ENCODE data around the gene ADAMTS14. TPM values are rescaled to one million over a fixed set of nuclear protein-coding genes. Genes with fewer than 3 reads are reported as not detected.

Gene ADAMTS14
- total RNA-seq, 3 donors from 2014 or later: 1.8 to 2.1 (median 2.1) TPM

DNA sequence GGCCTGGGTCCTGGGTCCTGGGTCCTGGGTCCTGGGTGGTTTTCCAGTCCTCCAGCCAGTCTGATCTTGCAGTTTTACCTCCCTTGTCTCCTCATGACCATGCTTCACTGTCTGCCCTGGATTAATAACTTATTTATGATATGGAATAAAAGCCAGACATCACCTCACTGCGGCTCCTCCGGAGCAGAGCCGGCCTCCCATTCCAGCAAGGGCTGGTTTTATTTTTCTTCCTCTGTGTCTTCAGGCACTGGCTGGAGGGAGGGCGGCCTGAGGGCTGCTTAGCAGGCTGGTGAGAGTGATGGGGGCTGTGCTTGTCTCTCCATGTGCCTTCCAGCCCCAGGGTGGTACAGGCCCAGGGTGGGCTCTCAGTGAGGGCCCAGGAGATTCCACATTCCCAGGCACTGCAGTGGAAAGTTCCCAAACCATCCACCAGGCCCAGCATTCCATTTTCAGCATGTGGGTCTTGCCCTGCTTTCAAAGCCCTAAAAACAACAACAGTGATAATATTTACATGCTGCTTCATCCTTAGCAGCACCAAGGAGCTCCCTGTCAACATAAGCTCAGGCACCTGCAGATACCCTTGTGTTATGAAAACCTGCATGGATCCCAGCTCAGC lies 12.6 kb downstream of the ADAMTS14 start:
- intact Hi-C loops (cut with DNase I, micrococcal nuclease): no loop called here
- Histone ChIP-seq H3K9me3 (no peaks in the 10 kb centered on the region), H3K36me3 (ENCODE audit: low read depth) (no peaks in the 10 kb centered on the region)

DNA sequence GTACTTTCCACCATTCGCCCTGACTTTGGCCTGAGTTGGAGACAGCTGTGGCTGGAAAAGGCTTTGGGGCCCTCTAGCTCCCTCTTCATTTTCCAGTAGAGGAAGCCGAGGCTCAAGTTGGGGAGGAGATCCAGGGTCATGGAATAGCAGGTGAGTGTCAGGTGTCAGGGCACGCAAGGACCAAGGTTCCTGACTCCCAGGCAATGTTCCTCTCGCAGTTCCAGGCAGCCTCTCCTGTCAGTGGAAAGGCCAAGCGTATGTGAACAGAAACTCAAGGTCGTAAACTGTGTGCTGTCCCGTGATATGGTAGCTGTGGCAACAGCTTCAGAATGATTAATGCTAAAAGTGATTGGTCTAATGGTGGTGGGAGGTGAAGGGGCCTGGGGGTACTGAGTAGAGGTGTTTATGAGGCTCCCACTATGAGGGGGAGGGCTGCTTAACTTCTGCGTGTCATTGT lies 13.2 kb downstream of the ADAMTS14 start:
- H3K36me3 ChIP-seq (ENCODE audit: low read depth): no peaks in the 10 kb centered on the region
- no peaks in the 10 kb centered on the region for H3K4me1 ChIP-seq (ENCODE audit: low read depth)
- H3K4me3 ChIP-seq: no peak overlapping the region
- TF ChIP-seq, protein P1, sequence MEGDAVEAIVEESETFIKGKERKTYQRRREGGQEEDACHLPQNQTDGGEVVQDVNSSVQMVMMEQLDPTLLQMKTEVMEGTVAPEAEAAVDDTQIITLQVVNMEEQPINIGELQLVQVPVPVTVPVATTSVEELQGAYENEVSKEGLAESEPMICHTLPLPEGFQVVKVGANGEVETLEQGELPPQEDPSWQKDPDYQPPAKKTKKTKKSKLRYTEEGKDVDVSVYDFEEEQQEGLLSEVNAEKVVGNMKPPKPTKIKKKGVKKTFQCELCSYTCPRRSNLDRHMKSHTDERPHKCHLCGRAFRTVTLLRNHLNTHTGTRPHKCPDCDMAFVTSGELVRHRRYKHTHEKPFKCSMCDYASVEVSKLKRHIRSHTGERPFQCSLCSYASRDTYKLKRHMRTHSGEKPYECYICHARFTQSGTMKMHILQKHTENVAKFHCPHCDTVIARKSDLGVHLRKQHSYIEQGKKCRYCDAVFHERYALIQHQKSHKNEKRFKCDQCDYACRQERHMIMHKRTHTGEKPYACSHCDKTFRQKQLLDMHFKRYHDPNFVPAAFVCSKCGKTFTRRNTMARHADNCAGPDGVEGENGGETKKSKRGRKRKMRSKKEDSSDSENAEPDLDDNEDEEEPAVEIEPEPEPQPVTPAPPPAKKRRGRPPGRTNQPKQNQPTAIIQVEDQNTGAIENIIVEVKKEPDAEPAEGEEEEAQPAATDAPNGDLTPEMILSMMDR (IDR thresholded peaks at IDR 0.05): no peak
- ATAC-seq (no peak), DNase-seq (no peak)
- H3K9me3 ChIP-seq: no peaks in the 10 kb centered on the region
- intact Hi-C loops (cut with DNase I, micrococcal nuclease): no loop called here

More for the DNA sequence above, 12.6 kb downstream of the ADAMTS14 start:
- TF ChIP-seq, protein P1 (IDR thresholded peaks at IDR 0.05): no peak
- DNase-seq: no peak
- no peak for ATAC-seq
- H3K4me3 ChIP-seq: no peak overlapping the region
- H3K4me1 ChIP-seq (ENCODE audit: low read depth): no peaks in the 10 kb centered on the region

DNA sequence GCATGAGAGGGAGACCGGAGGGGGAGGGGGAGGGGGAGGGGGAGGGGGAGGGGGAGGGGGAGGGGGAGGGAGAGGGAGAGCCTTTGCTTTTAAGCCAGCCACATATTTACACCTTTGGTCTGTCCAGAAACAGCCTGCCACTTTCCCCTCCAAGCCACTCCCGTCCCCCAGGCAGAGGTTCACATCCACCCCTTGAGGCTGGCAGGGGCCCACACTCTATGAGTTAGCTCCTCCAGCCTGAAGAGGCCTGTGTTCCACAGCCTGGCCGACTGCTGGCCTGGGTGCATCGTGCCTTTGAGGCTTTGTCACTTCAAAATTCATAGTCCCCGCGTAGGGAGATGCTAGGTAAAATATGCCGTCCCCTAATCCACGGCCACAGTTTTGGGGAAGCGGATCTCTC lies 16.5 kb downstream of the ADAMTS14 start:
- Histone ChIP-seq H3K4me3 (no peak overlapping the region), H3K36me3 (ENCODE audit: low read depth) (no peaks in the 10 kb centered on the region), H3K4me1 (ENCODE audit: low read depth) (no peaks in the 10 kb centered on the region), H3K9me3 (no peaks in the 10 kb centered on the region)
- DNase-seq (no peak), ATAC-seq (no peak)
- intact Hi-C loops (cut with DNase I, micrococcal nuclease): no loop called here
- TF ChIP-seq, protein P1 (IDR thresholded peaks at IDR 0.05): no peak

DNA sequence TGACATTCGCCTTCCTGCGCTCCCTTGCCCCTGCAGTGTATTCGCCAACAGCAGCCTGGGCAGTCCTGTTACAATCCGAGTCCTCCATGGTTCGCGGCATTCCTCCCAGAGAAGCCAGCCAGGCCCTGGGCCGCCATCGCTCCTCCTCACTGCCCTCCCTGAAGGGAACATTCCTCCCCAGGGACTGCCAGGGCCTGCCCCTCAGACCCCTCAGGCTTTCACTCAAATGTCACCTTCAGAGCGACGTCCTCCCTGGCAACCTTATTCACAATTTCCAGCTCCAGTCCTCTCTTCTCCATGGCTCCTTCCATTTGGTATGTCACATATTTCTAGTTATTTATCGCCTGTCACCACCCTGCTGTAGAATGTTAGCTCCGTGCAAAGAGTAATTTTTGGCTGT lies 17.4 kb downstream of the ADAMTS14 start:
- H3K4me1 ChIP-seq (ENCODE audit: low read depth): no peaks in the 10 kb centered on the region
- DNase-seq (no peak), ATAC-seq (no peak)
- H3K36me3 ChIP-seq (ENCODE audit: low read depth): no peaks in the 10 kb centered on the region
- H3K4me3 ChIP-seq: no peak overlapping the region
- intact Hi-C loops (cut with DNase I, micrococcal nuclease): no loop called here
- TF ChIP-seq, protein P1 (IDR thresholded peaks at IDR 0.05): no peak
- H3K9me3 ChIP-seq: no peaks in the 10 kb centered on the region

DNA sequence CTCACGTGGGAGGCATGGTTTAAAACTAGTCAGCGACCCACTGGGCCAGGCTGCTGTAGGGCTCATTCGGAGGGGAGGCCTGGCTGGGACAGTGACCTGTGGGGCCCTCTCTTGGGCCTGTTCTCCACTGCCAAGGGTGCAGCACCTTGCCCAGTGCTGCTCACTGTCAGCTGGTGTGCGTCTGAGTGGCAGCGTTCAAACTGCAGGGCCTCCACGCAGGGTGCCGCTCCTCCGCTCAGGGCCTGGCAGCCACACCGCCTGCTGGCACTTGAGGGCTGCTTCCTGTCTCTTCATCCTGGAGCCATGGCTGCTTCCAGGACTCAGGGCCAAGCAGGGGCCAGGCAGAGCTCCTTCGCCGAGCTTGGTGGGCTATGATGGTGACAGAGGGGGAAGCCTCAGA lies 18.3 kb downstream of the ADAMTS14 start:
- Histone ChIP-seq H3K4me1 (ENCODE audit: low read depth) (no peaks in the 10 kb centered on the region), H3K9me3 (no peaks in the 10 kb centered on the region), H3K36me3 (ENCODE audit: low read depth) (no peaks in the 10 kb centered on the region), H3K4me3 (no peak overlapping the region)
- no peak for DNase-seq
- intact Hi-C loops (cut with DNase I, micrococcal nuclease): no loop called here
- ATAC-seq: no peak
- TF ChIP-seq, protein P1 (IDR thresholded peaks at IDR 0.05): no peak

DNA sequence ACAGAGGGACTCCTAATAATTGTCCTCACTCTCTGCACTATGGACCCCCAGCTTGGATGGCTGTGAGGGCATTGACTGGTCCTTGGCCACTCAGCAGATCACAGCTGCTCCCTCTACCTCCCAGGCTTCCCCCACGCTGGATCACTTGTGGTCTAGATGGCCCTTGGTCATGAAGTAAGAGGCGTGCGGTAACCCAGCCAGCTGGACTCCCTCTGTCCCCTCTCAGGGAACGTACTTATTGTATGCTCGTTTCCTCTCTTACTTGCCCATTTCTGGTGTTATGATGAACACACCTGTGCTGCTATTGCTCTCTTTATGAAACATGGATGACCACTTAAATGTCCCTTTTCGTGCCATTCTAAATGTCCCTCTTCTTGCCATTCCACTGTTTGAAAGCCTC lies 19.3 kb downstream of the ADAMTS14 start:
- no peak overlapping the region for H3K4me3 ChIP-seq
- intact Hi-C loops (cut with DNase I, micrococcal nuclease): no loop called here
- DNase-seq: no peak
- H3K36me3 ChIP-seq (ENCODE audit: low read depth): no peaks in the 10 kb centered on the region
- TF ChIP-seq, protein P1 (IDR thresholded peaks at IDR 0.05): no peak
- ATAC-seq: no peak
- H3K4me1 ChIP-seq (ENCODE audit: low read depth): no peaks in the 10 kb centered on the region
- no peaks in the 10 kb centered on the region for H3K9me3 ChIP-seq

Data from mucosa of descending colon (tissue), 3 donors.